Epidermal melanocyte (primary cell): ENCODE data around the gene LIME1.

Experiments used
- DNase-seq: peaks from one replicate; pipeline ENCODE4 v3.0.0; 2011; ENCODE audit warnings: low spot score; ENCODE audit not compliant: insufficient read length

Gene LIME1

GRCh38 chr20:63749597-63750508 is 13.4 kb downstream of the LIME1 start:
- no peak for DNase-seq

GRCh38 chr20:63750807-63751470 is 14.5 kb downstream of the LIME1 start:
- DNase-seq, result no peak

GRCh38 chr20:63751471-63752271 is 15.2 kb downstream of the LIME1 start:
- DNase-seq, result no peak

GRCh38 chr20:63752411-63753101 is 16.1 kb downstream of the LIME1 start:
- no peak for DNase-seq

GRCh38 chr20:63753381-63753780 is 16.9 kb downstream of the LIME1 start:
- no peak for DNase-seq

GRCh38 chr20:63754008-63754407 is 17.5 kb downstream of the LIME1 start:
- no peak for DNase-seq

GRCh38 chr20:63755933-63756647 is 19.6 kb downstream of the LIME1 start:
- DNase-seq, result no peak

GRCh38 chr20:63756648-63756991 is 20.2 kb downstream of the LIME1 start:
- DNase-seq, result no peak

- DNase-seq, result no peak
Observed at GRCh38 chr20:63758152-63758551, 21.7 kb downstream of the LIME1 start.

- DNase-seq, result no peak
Observed at GRCh38 chr20:63759377-63759901, 23.0 kb downstream of the LIME1 start.

- no peak for DNase-seq
Observed at GRCh38 chr20:63765082-63765873, 28.8 kb downstream of the LIME1 start.

- DNase-seq, result no peak
Observed at GRCh38 chr20:63765902-63766301, 29.4 kb downstream of the LIME1 start.

GRCh38 chr20:63766695-63767426 is 30.4 kb downstream of the LIME1 start:
- DNase-seq, result no peak

GRCh38 chr20:63767456-63767855 is 31.0 kb downstream of the LIME1 start:
- no peak for DNase-seq

GRCh38 chr20:63767886-63768285 is 31.4 kb downstream of the LIME1 start:
- DNase-seq, result no peak

- DNase-seq, result no peak
Observed at GRCh38 chr20:63768591-63769515, 32.4 kb downstream of the LIME1 start.

- no peak for DNase-seq
Observed at GRCh38 chr20:63769891-63770474, 33.5 kb downstream of the LIME1 start.
